ENCODE measurements around the gene PPP2R3A.

DNA sequence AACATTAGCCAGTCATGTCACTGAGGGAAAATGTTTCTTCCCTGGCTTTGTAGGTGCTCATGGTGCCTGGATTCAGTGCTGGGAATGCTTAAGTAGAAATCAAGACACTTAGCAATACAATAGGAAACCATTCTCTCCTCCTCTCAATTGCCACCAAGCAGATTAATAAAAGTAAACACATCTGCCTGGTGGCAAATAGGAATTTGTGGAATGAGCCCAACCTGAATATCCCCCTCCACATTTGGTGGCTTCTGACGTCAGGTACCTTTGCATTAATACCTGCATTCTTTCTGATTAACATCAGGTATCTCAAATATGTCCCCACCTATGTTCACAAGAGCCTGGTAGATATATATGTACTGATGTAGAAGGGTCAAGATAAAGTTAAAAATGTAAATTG lies 42.7 kb downstream of the PPP2R3A start:
- TF ChIP-seq, protein P1, sequence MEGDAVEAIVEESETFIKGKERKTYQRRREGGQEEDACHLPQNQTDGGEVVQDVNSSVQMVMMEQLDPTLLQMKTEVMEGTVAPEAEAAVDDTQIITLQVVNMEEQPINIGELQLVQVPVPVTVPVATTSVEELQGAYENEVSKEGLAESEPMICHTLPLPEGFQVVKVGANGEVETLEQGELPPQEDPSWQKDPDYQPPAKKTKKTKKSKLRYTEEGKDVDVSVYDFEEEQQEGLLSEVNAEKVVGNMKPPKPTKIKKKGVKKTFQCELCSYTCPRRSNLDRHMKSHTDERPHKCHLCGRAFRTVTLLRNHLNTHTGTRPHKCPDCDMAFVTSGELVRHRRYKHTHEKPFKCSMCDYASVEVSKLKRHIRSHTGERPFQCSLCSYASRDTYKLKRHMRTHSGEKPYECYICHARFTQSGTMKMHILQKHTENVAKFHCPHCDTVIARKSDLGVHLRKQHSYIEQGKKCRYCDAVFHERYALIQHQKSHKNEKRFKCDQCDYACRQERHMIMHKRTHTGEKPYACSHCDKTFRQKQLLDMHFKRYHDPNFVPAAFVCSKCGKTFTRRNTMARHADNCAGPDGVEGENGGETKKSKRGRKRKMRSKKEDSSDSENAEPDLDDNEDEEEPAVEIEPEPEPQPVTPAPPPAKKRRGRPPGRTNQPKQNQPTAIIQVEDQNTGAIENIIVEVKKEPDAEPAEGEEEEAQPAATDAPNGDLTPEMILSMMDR (conservative IDR thresholded peaks at IDR 0.05) = no peak
- TF ChIP-seq ZFX (IDR thresholded peaks at IDR 0.05) = no peak

Measured in C4-2B (cell line).